Neural cell (in vitro differentiated cells): ENCODE data around the gene KDM3B. TPM values are rescaled to one million over a fixed set of nuclear protein-coding genes. Genes with fewer than 3 reads are reported as not detected.

Experiments
- H2AFZ ChIP-seq: fragments of 200-600, 300-800 bp; sonication (generic), shearing (Covaris generic); 2 replicates; pipeline ENCODE4 v1.6.0; 2014; ENCODE audit warnings: low read depth, mild to moderate bottlenecking, antibody characterized with exemption, low read length, moderate library complexity
- H3F3A ChIP-seq: fragments of 200-600 bp; shearing (Covaris generic); 2 replicates; pipeline ENCODE4 v1.6.1; 2016; ENCODE audit warnings: mild to moderate bottlenecking, moderate library complexity, mixed read lengths, antibody characterized with exemption, low read length; ENCODE audit not compliant: insufficient read depth, poor library complexity, severe bottlenecking
- H3K27ac ChIP-seq: fragments of 200-600, 300-800 bp; sonication (generic), shearing (Covaris generic); 2 replicates; pipeline ENCODE4 v1.5.1; 2014; ENCODE audit warnings: mild to moderate bottlenecking, low read length, moderate library complexity
- H3K27me3 ChIP-seq: fragments of 300-800, 200-600 bp; sonication (generic), shearing (Covaris generic); 2 replicates; pipeline ENCODE4 v1.6.0; 2014; ENCODE audit warnings: mild to moderate bottlenecking, low read depth, low read length, moderate library complexity; ENCODE audit not compliant: insufficient read depth
- H3K36me3 ChIP-seq: fragments of 300-800, 200-600 bp; sonication (generic), shearing (Covaris generic); 2 replicates; pipeline ENCODE4 v1.5.1; 2014; ENCODE audit warnings: mild to moderate bottlenecking, antibody characterized with exemption, low read length, moderate library complexity; ENCODE audit not compliant: insufficient read depth
- H3K4me2 ChIP-seq: fragments of 300-800, 200-600 bp; sonication (generic), shearing (Covaris generic); 2 replicates; pipeline ENCODE4 v1.6.0; 2014; ENCODE audit warnings: mild to moderate bottlenecking, low read length
- H3K4me3 ChIP-seq: fragments of 300-800, 200-600 bp; sonication (generic), shearing (Covaris generic); 2 replicates; pipeline ENCODE4 v1.5.1; 2014; ENCODE audit warnings: mild to moderate bottlenecking, low read length, moderate library complexity
- H3K79me2 ChIP-seq: fragments of 200-600 bp; shearing (Covaris generic); replicated peaks from 2 replicates; pipeline ENCODE4 v1.6.0; 2014; ENCODE audit warnings: mild to moderate bottlenecking, low read length, moderate library complexity; ENCODE audit not compliant: insufficient read depth
- H3K9ac ChIP-seq: fragments of 300-800, 200-600 bp; sonication (generic), shearing (Covaris generic); 2 replicates; pipeline ENCODE4 v1.6.1; 2016; ENCODE audit warnings: mild to moderate bottlenecking, low read length, mixed read lengths
- H3K9me2 ChIP-seq: fragments of 200-600 bp; shearing (Covaris generic); 2 replicates; pipeline ENCODE4 v1.6.1; 2016; ENCODE audit warnings: mild to moderate bottlenecking, low read length, mixed read lengths; ENCODE audit not compliant: insufficient read depth
- H3K9me3 ChIP-seq: fragments of 200-600, 300-800 bp; sonication (generic), shearing (Covaris generic); 2 replicates; pipeline ENCODE4 v1.6.1; 2016; ENCODE audit warnings: mild to moderate bottlenecking, mixed run types, low read length, moderate library complexity, mixed read lengths
- H4K20me1 ChIP-seq: fragments of 200-600 bp; shearing (Covaris generic); 2 replicates; pipeline ENCODE4 v1.6.1; 2016; ENCODE audit warnings: mild to moderate bottlenecking, mixed run types; ENCODE audit not compliant: insufficient read depth
- EP300 ChIP-seq: fragments of 450-650 bp; conservative IDR thresholded peaks from 2 replicates; pipeline ENCODE4 v1.6.1; 2014; ENCODE audit warnings: antibody characterized with exemption, mild to moderate bottlenecking, moderate library complexity; ENCODE audit not compliant: poor library complexity, severe bottlenecking
- EZH2 ChIP-seq: fragments of 200-600, 300-800 bp; shearing (Covaris generic), sonication (generic); IDR thresholded peaks from 2 replicates; pipeline ENCODE4 v1.6.1; 2014; ENCODE audit warnings: antibody characterized with exemption, low read length, borderline replicate concordance, mild to moderate bottlenecking; ENCODE audit not compliant: insufficient read depth, poor library complexity, severe bottlenecking
- MXI1 ChIP-seq: fragments of 450-650 bp; conservative IDR thresholded peaks from 2 replicates; pipeline ENCODE4 v1.6.1; 2014; ENCODE audit warnings: antibody characterized with exemption, mild to moderate bottlenecking; ENCODE audit not compliant: poor library complexity, severe bottlenecking
- POLR2AphosphoS5 ChIP-seq: IDR thresholded peaks from 2 replicates; pipeline ENCODE4 v1.6.1; 2012
- RAD21 ChIP-seq: fragments of 450-650 bp; conservative IDR thresholded peaks from 2 replicates; pipeline ENCODE4 v1.6.1; 2014; ENCODE audit warnings: antibody characterized with exemption, mild to moderate bottlenecking, moderate library complexity
- SMC3 ChIP-seq: fragments of 450-650 bp; conservative IDR thresholded peaks from 2 replicates; pipeline ENCODE4 v1.6.1; 2014; ENCODE audit warnings: antibody characterized with exemption, mild to moderate bottlenecking, moderate library complexity; ENCODE audit not compliant: poor library complexity
- TAF1 ChIP-seq: IDR thresholded peaks from 2 replicates; pipeline ENCODE4 v1.6.1; 2012; ENCODE audit warnings: low read depth
- polyA plus RNA-seq: library from polyadenylated mRNA; depleted of rRNA; stranded (reverse); fragments of >200 nt; gene quantifications from 2 replicates; pipeline ENCODE4 v1.2.3, GENCODE V29; 2014
- TF ChIP-seq, protein P1 (sequence below): IDR thresholded peaks from 2 replicates; pipeline ENCODE4 v1.6.1; 2012; ENCODE audit warnings: borderline replicate concordance
- TF ChIP-seq, protein P2 (sequence below): fragments of 450-650 bp; IDR thresholded peaks from 2 replicates; pipeline ENCODE4 v1.5.1; 2014; ENCODE audit warnings: antibody characterized with exemption, mild to moderate bottlenecking, moderate library complexity; ENCODE audit not compliant: poor library complexity, severe bottlenecking

Gene KDM3B
- polyA plus RNA-seq, 1 donor from 2014 or later: 58.7 TPM

- TF ChIP-seq EZH2 (no peak), TAF1 (no peak), EP300 (no peak), MXI1 (no peak), POLR2AphosphoS5 (no peak), RAD21 (no peak), SMC3 (no peak)
- TF ChIP-seq, protein P1, sequence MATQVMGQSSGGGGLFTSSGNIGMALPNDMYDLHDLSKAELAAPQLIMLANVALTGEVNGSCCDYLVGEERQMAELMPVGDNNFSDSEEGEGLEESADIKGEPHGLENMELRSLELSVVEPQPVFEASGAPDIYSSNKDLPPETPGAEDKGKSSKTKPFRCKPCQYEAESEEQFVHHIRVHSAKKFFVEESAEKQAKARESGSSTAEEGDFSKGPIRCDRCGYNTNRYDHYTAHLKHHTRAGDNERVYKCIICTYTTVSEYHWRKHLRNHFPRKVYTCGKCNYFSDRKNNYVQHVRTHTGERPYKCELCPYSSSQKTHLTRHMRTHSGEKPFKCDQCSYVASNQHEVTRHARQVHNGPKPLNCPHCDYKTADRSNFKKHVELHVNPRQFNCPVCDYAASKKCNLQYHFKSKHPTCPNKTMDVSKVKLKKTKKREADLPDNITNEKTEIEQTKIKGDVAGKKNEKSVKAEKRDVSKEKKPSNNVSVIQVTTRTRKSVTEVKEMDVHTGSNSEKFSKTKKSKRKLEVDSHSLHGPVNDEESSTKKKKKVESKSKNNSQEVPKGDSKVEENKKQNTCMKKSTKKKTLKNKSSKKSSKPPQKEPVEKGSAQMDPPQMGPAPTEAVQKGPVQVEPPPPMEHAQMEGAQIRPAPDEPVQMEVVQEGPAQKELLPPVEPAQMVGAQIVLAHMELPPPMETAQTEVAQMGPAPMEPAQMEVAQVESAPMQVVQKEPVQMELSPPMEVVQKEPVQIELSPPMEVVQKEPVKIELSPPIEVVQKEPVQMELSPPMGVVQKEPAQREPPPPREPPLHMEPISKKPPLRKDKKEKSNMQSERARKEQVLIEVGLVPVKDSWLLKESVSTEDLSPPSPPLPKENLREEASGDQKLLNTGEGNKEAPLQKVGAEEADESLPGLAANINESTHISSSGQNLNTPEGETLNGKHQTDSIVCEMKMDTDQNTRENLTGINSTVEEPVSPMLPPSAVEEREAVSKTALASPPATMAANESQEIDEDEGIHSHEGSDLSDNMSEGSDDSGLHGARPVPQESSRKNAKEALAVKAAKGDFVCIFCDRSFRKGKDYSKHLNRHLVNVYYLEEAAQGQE: no peak
- TF ChIP-seq, protein P2, sequence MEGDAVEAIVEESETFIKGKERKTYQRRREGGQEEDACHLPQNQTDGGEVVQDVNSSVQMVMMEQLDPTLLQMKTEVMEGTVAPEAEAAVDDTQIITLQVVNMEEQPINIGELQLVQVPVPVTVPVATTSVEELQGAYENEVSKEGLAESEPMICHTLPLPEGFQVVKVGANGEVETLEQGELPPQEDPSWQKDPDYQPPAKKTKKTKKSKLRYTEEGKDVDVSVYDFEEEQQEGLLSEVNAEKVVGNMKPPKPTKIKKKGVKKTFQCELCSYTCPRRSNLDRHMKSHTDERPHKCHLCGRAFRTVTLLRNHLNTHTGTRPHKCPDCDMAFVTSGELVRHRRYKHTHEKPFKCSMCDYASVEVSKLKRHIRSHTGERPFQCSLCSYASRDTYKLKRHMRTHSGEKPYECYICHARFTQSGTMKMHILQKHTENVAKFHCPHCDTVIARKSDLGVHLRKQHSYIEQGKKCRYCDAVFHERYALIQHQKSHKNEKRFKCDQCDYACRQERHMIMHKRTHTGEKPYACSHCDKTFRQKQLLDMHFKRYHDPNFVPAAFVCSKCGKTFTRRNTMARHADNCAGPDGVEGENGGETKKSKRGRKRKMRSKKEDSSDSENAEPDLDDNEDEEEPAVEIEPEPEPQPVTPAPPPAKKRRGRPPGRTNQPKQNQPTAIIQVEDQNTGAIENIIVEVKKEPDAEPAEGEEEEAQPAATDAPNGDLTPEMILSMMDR: no peak
- Histone ChIP-seq H2AFZ (no peak overlapping the region), H3K4me3 (no peak overlapping the region), H4K20me1 (no peaks in the 10 kb centered on the region), H3K27ac (no peak overlapping the region), H3F3A (no peaks in the 10 kb centered on the region), H3K9ac (no peak overlapping the region), H3K27me3 (no peaks in the 10 kb centered on the region), H3K9me3 (no peaks in the 10 kb centered on the region), H3K4me2 (no peak overlapping the region), H3K36me3 (no peaks in the 10 kb centered on the region), H3K9me2 (no peaks in the 10 kb centered on the region), H3K79me2 (no peaks in the 10 kb centered on the region)
Measured at GRCh38 chr5:138391859-138392386, 39.4 kb downstream of the KDM3B start.

GRCh38 chr5:138402640-138403039, 50.2 kb downstream of the KDM3B start:
- Histone ChIP-seq H2AFZ (no peak overlapping the region), H3K4me2 (no peak overlapping the region), H3K4me3 (no peak overlapping the region), H3K79me2 (no peaks in the 10 kb centered on the region), H4K20me1 (no peaks in the 10 kb centered on the region), H3K27ac (no peak overlapping the region), H3K9me2 (no peaks in the 10 kb centered on the region), H3F3A (no peaks in the 10 kb centered on the region), H3K9ac (no peak overlapping the region), H3K36me3 (peaks cover 9% of the 10 kb centered on the region), H3K9me3 (no peaks in the 10 kb centered on the region), H3K27me3 (no peaks in the 10 kb centered on the region)
- no peak for TF ChIP-seq POLR2AphosphoS5
- no peak for TF ChIP-seq EZH2
- no peak for TF ChIP-seq SMC3
- TF ChIP-seq, protein P2: no peak
- no peak for TF ChIP-seq MXI1
- TF ChIP-seq, protein P1: no peak
- no peak for TF ChIP-seq RAD21
- TF ChIP-seq EP300: no peak
- TF ChIP-seq TAF1: no peak
